Muscle of leg (tissue), 16 donors: Measurements from ENCODE around the gene FLII. TPM values are rescaled to one million over a fixed set of nuclear protein-coding genes. Genes with fewer than 3 reads are reported as not detected.
"Not testable (repeated sequence)": the region's sequence is repeated elsewhere in the genome, so short reads cannot be mapped to it uniquely, and the experiment has no call there.

Experiments used
- DNase-seq: peaks from one replicate; pipeline ENCODE4 v3.0.0; 2013
- H3K27ac ChIP-seq: one replicate; pipeline ENCODE4 v1.5.1; 2013; ENCODE audit warnings: mild to moderate bottlenecking, low read length, control low read depth
- H3K27me3 ChIP-seq: one replicate; pipeline ENCODE4 v1.6.1; 2013; ENCODE audit warnings: low read length; ENCODE audit not compliant: control insufficient read depth, insufficient read depth
- H3K36me3 ChIP-seq: one replicate; pipeline ENCODE4 v1.6.1; 2013; ENCODE audit warnings: low read length; ENCODE audit not compliant: control insufficient read depth, insufficient read depth
- H3K4me1 ChIP-seq: one replicate; pipeline ENCODE4 v1.6.1; 2013; ENCODE audit warnings: low read length; ENCODE audit not compliant: control insufficient read depth, insufficient read depth
- H3K4me3 ChIP-seq: one replicate; pipeline ENCODE4 v1.5.1; 2013; ENCODE audit warnings: low read length, control low read depth
- H3K9me3 ChIP-seq: replicated peaks from 2 replicates; pipeline ENCODE4 v1.6.1; 2013; ENCODE audit warnings: low read depth, low read length; ENCODE audit not compliant: control insufficient read depth
- WGBS: methylation state at CpG from one replicate; pipeline ENCODE4 v1.1.5; 2013; ENCODE audit warnings: missing lambda C conversion rate; ENCODE audit not compliant: insufficient coverage; 5-methylcytosine and 5-hydroxymethylcytosine counted together
- long read RNA-seq, 11 donors: transcript quantifications; one replicate each; lab custom pipeline, GENCODE V29; 2026
- polyA plus RNA-seq, 8 donors: library from polyadenylated mRNA; unstranded; fragments of 120-200 nt; gene quantifications; one replicate each; pipeline versions ENCODE4 v1.2.1 to v1.2.3, GENCODE V29; 2013; ENCODE audit warnings: inconsistent platforms in 1 of 8, low replicate concordance in 1 of 8; ENCODE audit not compliant: insufficient read length in 8 of 8, insufficient read depth in 1 of 8
- total RNA-seq: library from RNA; stranded (reverse); fragments of 120-200 nt; gene quantifications from one replicate; pipeline ENCODE4 v1.2.4, GENCODE V29; 2013

Gene FLII
- 129 TPM for total RNA-seq
- polyA plus RNA-seq: 100 to 1,000 TPM; 147 to 181 (median 172) TPM
- long read RNA-seq, donor 1, full-length matches to known transcripts: 2 of 7 reads
- long read RNA-seq, donor 1, partial matches to known transcripts: 5 of 7 reads
- long read RNA-seq, donor 1, other reads (novel, unspliced or antisense): 0 of 7 reads
- long read RNA-seq, donor 2, full-length matches to known transcripts: 1 of 1 reads
- long read RNA-seq, donor 2, partial matches to known transcripts: 0 of 1 reads
- long read RNA-seq, donor 2, other reads (novel, unspliced or antisense): 0 of 1 reads
- long read RNA-seq, donor 3, full-length matches to known transcripts: 9 of 57 reads
- long read RNA-seq, donor 3, partial matches to known transcripts: 37 of 57 reads
- long read RNA-seq, donor 3, other reads (novel, unspliced or antisense): 11 of 57 reads
- long read RNA-seq, donor 4, full-length matches to known transcripts: 5 of 26 reads
- long read RNA-seq, donor 4, partial matches to known transcripts: 21 of 26 reads
- long read RNA-seq, donor 4, other reads (novel, unspliced or antisense): 0 of 26 reads
- long read RNA-seq, donor 5, full-length matches to known transcripts: 8 of 56 reads
- long read RNA-seq, donor 5, partial matches to known transcripts: 36 of 56 reads
- long read RNA-seq, donor 5, other reads (novel, unspliced or antisense): 12 of 56 reads
- long read RNA-seq, donor 6, full-length matches to known transcripts: 10 of 45 reads
- long read RNA-seq, donor 6, partial matches to known transcripts: 28 of 45 reads
- long read RNA-seq, donor 6, other reads (novel, unspliced or antisense): 7 of 45 reads
- long read RNA-seq, donor 7, full-length matches to known transcripts: 10 of 32 reads
- long read RNA-seq, donor 7, partial matches to known transcripts: 17 of 32 reads
- long read RNA-seq, donor 7, other reads (novel, unspliced or antisense): 5 of 32 reads
- long read RNA-seq, donor 8, partial matches to known transcripts: 11 of 17 reads
- long read RNA-seq, donor 8, other reads (novel, unspliced or antisense): 0 of 17 reads
- long read RNA-seq, donor 9, partial matches to known transcripts: 18 of 22 reads
- long read RNA-seq, donor 9, other reads (novel, unspliced or antisense): 0 of 22 reads
- long read RNA-seq, donor 10, full-length matches to known transcripts: 7 of 36 reads
- long read RNA-seq, donor 10, partial matches to known transcripts: 24 of 36 reads
- long read RNA-seq, donor 10, other reads (novel, unspliced or antisense): 5 of 36 reads
- long read RNA-seq, donor 11, full-length matches to known transcripts: 8 of 15 reads
- long read RNA-seq, donor 11, partial matches to known transcripts: 7 of 15 reads
- long read RNA-seq, donor 11, other reads (novel, unspliced or antisense): 0 of 15 reads

DNA sequence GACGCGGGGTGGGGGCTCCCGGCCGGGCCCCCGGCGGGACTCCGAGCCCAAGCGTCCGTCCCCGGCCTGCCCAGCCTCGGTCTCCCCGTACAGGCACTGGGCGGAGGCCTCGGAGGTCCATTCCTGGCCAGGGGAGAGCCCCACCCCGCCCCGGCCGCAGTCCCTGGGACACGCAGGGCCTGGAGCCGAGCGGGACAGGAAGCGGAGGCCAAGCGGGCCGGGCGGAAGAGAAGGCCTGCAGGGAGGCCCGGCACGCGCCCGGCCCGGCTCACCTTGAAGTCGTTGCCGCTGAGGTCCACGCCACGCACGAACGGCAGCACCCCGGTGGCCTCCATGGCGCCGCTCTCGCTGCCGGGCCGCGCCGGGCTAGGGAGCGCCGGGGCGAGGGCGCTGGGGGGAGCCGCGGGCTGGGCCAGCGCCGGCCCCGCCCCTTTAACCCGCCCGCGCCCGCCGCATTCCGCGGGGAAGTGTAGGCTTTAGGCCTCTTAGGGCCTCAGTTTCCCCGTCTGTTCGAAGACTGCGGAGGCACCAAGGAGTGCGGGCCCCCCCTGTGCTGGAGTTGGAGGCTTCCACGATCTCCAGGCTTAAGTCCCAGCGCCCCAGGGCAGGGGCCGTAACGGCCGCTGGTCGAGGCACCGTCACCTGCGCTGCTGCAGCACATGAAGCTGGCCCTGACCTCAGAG, at the start of gene FLII:
Gene FLII, minus strand, starts transcription at position 383 of the 683 bp plus-strand sequence. Its CDS starts 48 bp downstream, at position 335.
- peak; percentile 64 for DNase-seq

DNA sequence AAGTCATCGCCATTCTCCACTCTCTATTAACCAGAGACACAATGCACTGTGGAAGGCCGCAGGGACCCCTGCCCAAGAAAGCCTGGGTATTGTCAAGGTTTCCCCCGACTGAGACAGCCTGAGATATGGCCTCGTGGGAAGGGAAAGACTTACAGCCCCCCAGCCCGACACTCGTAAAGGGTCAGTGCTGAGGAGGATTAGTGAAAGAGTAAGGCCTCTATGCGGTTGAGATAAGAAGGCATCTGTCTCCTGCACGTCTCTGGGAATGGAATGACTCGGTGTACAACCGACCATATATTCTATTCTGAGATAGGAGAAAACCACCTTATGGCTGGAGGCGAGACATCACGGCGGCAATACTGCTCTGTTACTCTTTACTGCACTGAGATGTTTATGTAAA, 44.7 kb upstream of the FLII start:
- DNase-seq, H3K4me1 ChIP-seq, H3K27ac ChIP-seq, H3K4me3 ChIP-seq, H3K27me3 ChIP-seq, H3K9me3 ChIP-seq: not testable (repeated sequence)
- WGBS: 46% methylated on average over 4 of the region's 13 CpGs
- H3K36me3 ChIP-seq: peaks cover 65% of the 10 kb centered on the region

More for the DNA sequence above, at the start of gene FLII:
- Histone ChIP-seq H3K4me3 (peak within 1 kb of the TSS; percentile 72), H3K27me3 (no peaks in the 10 kb centered on the region), H3K27ac (peak within 1 kb of the TSS; percentile 85), H3K36me3 (peaks cover 41% of the 10 kb centered on the region), H3K4me1 (peaks cover 48% of the 10 kb centered on the region), H3K9me3 (no peaks in the 10 kb centered on the region)
- under 1% methylated on average over 67 of the region's 71 CpGs for WGBS

DNA sequence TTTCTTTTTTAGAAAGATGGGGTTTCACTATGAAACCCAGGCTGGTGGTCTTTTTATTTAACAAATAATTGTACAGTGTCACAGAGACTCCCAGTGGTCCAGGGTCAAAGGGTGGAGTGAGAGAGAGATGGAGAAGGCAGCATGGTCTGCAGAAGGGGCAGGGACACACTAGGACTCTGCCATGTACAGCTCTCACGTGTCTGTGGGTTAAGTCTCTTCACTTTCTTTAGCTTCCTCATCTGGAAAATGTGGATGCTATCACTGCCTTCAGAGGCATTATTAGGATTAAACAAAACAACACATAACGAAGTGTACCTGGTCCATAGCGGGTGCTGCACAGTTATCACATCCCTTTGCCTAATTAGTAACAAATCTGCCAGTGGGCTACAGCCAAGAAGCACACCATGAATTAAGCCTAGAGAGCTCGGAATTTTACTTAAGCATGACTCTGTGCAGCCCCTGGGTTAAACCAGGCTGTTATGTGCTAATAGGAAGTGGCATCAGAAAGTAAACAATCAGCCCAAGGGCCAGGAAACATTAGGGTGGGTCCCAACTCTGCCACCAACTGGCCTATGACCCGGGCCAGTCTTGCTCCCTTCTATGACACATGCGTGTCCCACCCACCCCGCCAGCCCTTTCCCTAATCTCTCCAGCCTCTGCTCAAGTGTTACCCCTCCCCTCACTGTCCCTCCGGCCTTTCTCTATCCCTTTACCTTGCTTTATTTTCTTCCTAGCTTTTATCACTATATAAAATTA, 42.4 kb upstream of the FLII start:
- Histone ChIP-seq H3K9me3 (no peaks in the 10 kb centered on the region), H3K36me3 (peaks cover 48% of the 10 kb centered on the region), H3K27me3 (no peaks in the 10 kb centered on the region), H3K27ac (no peak overlapping the region), H3K4me1 (no peaks in the 10 kb centered on the region), H3K4me3 (no peak overlapping the region)
- DNase-seq: no peak
- WGBS: 86% methylated on average over 8 of the region's 8 CpGs

DNA sequence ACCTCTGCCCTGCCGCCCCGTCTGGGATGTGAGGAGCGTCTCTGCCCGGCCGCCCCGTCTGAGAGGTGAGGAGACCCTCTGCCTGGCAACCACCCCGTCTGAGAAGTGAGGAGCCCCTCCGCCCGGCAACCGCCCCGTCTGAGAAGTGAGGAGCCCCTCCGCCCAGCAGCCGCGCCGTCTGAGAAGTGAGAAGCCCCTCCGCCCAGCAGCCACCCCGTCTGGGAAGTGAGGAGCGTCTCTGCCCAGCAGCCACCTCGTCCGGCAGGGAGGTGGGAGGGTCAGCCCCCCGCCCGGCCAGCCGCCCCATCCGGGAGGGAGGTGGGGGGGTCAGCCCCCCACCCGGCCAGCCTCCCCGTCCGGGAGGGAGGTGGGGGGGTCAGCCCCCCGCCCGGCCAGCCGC, 39.5 kb upstream of the FLII start:
- not testable (repeated sequence) for H3K27me3 ChIP-seq, H3K9me3 ChIP-seq, H3K4me1 ChIP-seq, H3K27ac ChIP-seq, DNase-seq, H3K4me3 ChIP-seq
- H3K36me3 ChIP-seq: peaks cover 45% of the 10 kb centered on the region
- 94% methylated on average over 6 of the region's 30 CpGs for whole genome bisulfite sequencing

DNA sequence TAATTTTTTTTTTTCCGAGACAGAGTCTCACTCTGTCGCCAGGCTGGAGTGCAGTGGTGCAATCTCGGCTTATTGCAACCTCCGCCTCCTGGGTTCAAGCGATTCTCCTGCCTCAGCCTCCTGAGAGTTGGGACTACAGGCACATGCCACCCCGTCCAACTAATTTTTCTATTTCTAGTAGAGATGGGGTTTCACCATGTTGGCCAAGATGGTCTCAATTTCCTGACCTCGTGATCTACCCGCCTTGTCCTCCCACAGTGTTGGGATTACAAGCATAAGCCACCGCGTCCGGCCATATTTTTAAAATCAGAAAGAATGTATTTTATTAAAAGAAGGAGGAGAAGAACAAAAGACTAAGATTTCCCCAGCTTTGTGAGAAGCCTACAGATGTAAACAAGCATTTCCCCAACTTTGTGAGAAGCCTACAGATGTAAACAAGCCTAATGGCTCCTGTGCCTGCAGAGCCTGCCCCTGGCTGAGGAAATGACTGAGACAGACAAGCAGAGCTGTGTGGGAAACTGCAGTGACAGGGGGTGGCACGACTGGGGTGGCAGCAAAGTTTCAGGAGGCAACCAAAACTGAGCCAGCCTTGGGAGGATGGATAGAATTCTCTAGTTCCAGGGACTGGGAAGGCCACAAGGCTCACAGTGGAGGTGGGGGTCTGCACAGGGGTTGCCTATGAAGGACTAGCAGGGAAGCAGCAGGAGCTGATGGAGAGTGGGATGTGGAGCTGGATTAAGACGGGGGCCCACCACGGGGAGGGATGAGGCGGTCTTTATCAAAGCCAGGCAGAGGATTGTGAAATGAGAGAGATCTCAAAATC, 33.4 kb upstream of the FLII start:
- H3K27me3 ChIP-seq: no peaks in the 10 kb centered on the region
- peaks cover 58% of the 10 kb centered on the region for H3K36me3 ChIP-seq
- DNase-seq: no peak
- no peak overlapping the region for H3K27ac ChIP-seq
- WGBS: 65% methylated on average over 2 of the region's 15 CpGs
- no peaks in the 10 kb centered on the region for H3K9me3 ChIP-seq
- H3K4me1 ChIP-seq: no peaks in the 10 kb centered on the region
- no peak overlapping the region for H3K4me3 ChIP-seq

DNA sequence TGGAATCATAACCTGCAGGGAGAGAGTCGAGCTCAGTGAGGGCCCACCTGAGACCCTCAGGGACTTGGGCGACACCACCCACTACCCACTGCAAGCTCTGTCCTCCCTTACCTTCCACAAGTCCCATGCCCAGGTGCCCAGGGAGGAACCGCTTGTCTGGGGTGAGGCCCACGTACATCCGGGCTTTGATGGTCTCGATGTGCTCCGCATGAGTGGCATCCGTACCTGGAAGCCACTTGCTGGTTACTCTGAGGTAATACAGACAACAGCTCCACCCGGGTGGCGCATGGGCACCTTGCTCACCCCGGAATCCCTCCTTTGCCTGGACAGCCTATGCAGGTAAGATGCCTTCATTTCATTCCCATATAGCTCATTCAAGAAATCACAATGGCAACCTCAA, 26.8 kb upstream of the FLII start:
- H3K36me3 ChIP-seq: peaks cover 77% of the 10 kb centered on the region
- H3K4me3 ChIP-seq: no peak overlapping the region
- WGBS: 98% methylated on average over 11 of the region's 11 CpGs
- H3K27me3 ChIP-seq: no peaks in the 10 kb centered on the region
- no peaks in the 10 kb centered on the region for H3K9me3 ChIP-seq
- no peaks in the 10 kb centered on the region for H3K4me1 ChIP-seq
- DNase-seq: no peak
- H3K27ac ChIP-seq: no peak overlapping the region

DNA sequence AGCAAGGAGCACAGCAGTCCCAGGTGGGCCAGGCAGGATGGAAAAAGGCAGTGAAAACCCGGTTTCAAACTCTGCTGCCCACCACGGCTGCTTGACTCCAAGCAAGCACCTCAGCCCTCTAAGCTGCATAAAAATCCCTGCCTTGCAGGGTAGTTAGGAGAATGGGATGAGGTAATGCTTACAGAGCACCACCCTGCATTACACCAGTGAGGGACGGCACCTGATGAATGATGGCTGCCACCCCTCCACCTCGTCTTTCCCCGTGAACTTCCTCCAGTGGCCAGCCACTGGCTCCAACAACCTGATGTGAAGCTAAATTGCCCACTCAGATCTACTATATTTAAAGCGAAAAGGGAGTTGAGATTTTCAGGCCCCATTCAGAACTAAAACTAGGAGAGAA, 23.2 kb upstream of the FLII start:
- no peaks in the 10 kb centered on the region for H3K27me3 ChIP-seq
- H3K4me1 ChIP-seq: peaks cover 7% of the 10 kb centered on the region
- no peak for DNase-seq
- no peak overlapping the region for H3K27ac ChIP-seq
- no peak overlapping the region for H3K4me3 ChIP-seq
- WGBS: no CpG with 5 or more reads among the region's 6 CpGs
- peaks cover 77% of the 10 kb centered on the region for H3K36me3 ChIP-seq
- H3K9me3 ChIP-seq: no peaks in the 10 kb centered on the region

DNA sequence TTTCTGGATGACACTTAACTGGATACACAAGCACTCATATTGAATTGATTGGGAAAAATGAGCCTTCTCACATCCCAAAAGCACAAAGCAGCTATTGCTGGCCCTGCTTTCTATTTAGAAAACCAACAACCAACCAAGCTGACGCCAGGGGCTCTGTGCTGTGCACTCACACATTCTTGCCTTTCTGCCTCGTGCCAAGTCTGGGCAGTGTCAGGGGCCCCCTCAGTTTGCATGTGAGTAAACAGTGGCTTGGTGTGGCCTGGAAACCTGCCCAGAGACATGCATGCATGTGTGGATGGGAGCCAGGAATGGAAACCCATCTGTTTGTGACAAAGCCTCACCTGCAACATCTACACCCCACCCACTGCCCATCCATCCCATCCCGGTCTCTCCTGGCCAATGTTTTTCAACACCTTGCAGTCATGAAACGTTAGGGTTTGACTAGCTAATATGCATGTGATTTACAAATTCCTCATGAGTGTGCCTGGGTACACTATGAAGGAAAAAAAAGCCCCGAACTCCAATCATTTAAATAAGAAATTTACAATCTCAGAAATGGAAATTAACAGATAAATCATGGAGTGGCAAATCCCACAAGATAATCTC, 22.3 kb upstream of the FLII start:
- Histone ChIP-seq H3K27ac (no peak overlapping the region), H3K36me3 (peaks cover 81% of the 10 kb centered on the region), H3K27me3 (no peaks in the 10 kb centered on the region), H3K4me3 (no peak overlapping the region), H3K9me3 (no peaks in the 10 kb centered on the region), H3K4me1 (peaks cover 9% of the 10 kb centered on the region)
- no peak for DNase-seq
- WGBS: 83% methylated on average over 1 of the region's 5 CpGs
